HepG2 (cell line): ENCODE measurements around the gene ARL5A. TPM values are rescaled to one million over a fixed set of nuclear protein-coding genes. Genes with fewer than 3 reads are reported as not detected.
A peak's percentile ranks its signal among the peaks of the same experiment; 100 is the strongest.

Source experiments
- ATAC-seq: fragments of 200-7000 bp; cut with Tn5 transposase; 3 replicates; pipeline ENCODE4 v1.9.1; 2020; ENCODE audit warnings: mild to moderate bottlenecking, moderate library complexity
- BruUV-seq: library from RNA; stranded (reverse); fragments of 400-500 nt; replicated peaks from 2 replicates; lab custom pipeline; 2021; lab: Mats Ljungman, UMichigan
- CTCF ChIA-PET: fragments of 300-600 bp; formaldehyde crosslinking; extraction: SDS; loops from one replicate; lab custom pipeline; 2021; ENCODE audit warnings: low total read pairs, inconsistent platforms, low intra/inter-chr PET ratio; lab: Yijun Ruan, JAX
- POLR2A ChIA-PET: fragments of 350-600 bp; sonication (Branson Sonifier 250); formaldehyde crosslinking; loops from one replicate; lab custom pipeline; 2020; ENCODE audit warnings: antibody characterized with exemption, inconsistent platforms; lab: Yijun Ruan, JAX
- DNase-seq: peaks from one replicate; pipeline ENCODE4 v3.0.0-alpha.2; 2015; ENCODE audit warnings: low spot score
- FAIRE-seq: peaks from 3 replicates; lab custom pipeline; 2011; peaks lifted over from hg19 to GRCh38; lab: Jason Lieb, UNC
- H2AFZ ChIP-seq: one replicate; pipeline ENCODE4 v1.6.1; 2011; ENCODE audit warnings: low read length, inconsistent platforms
- H3K27ac ChIP-seq: fragments of 300-600 bp; 3 replicates; pipeline ENCODE4 v1.8.0; 2011; ENCODE audit warnings: mixed run types, mild to moderate bottlenecking, mixed read lengths, low read length, inconsistent platforms; ENCODE audit not compliant: insufficient read depth; ENCODE audit errors: extremely low read length
- H3K27me3 ChIP-seq, 2 experiments: fragments of 200-600 bp in 1 of 2; 2 replicates in 1 of 2; 3 replicates in 1 of 2; pipeline versions ENCODE4 v1.6.0 to v1.8.0; 2011; ENCODE audit warnings: low read length in 2 of 2, mild to moderate bottlenecking in 2 of 2, moderate library complexity in 2 of 2, inconsistent platforms in 1 of 2; ENCODE audit not compliant: insufficient read depth in 2 of 2, control insufficient read depth in 1 of 2
- H3K36me3 ChIP-seq, 2 experiments: fragments of 200-600 bp in 1 of 2; replicated peaks in 1 of 2; 2 replicates in 1 of 2; 3 replicates in 1 of 2; pipeline versions ENCODE4 v1.5.1 to v1.8.0; 2011; ENCODE audit warnings: low read length in 2 of 2, inconsistent platforms in 1 of 2; ENCODE audit not compliant: insufficient read depth in 2 of 2, control insufficient read depth in 1 of 2
- H3K4me1 ChIP-seq: 2 replicates; pipeline ENCODE4 v1.5.1; 2012; ENCODE audit warnings: low read length, inconsistent platforms; ENCODE audit not compliant: insufficient read depth
- H3K4me2 ChIP-seq: 2 replicates; pipeline ENCODE4 v1.6.0; 2011; ENCODE audit warnings: low read depth, low read length, inconsistent platforms
- H3K4me3 ChIP-seq, 3 experiments: fragments of 200-600 bp in 1 of 3; sonication (generic), shearing (Covaris generic) in 1 of 3; replicated peaks in 1 of 3; 2 replicates each; pipeline ENCODE4 v1.5.1; 2011 to 2016; ENCODE audit warnings: low read length in 3 of 3, inconsistent platforms in 2 of 3, low read depth in 2 of 3, mild to moderate bottlenecking in 2 of 3, control low read depth in 1 of 3, mixed read lengths in 1 of 3; ENCODE audit not compliant: insufficient read depth in 1 of 3
- H3K79me2 ChIP-seq: one replicate; pipeline ENCODE4 v1.6.1; 2011; ENCODE audit warnings: low read length, inconsistent platforms; ENCODE audit not compliant: insufficient read depth
- H3K9ac ChIP-seq: 2 replicates; pipeline ENCODE4 v1.6.0; 2011; ENCODE audit warnings: mild to moderate bottlenecking, low read depth, low read length, inconsistent platforms; ENCODE audit not compliant: insufficient read depth
- H3K9me3 ChIP-seq: 2 replicates; pipeline ENCODE4 v1.5.1; 2012; ENCODE audit warnings: mild to moderate bottlenecking, low read length
- H4K20me1 ChIP-seq: 2 replicates; pipeline ENCODE4 v1.6.0; 2011; ENCODE audit warnings: inconsistent platforms, mild to moderate bottlenecking, low read length, moderate library complexity; ENCODE audit not compliant: insufficient read depth
- GFI1 ChIP-seq: sonication (generic); formaldehyde crosslinking; IDR thresholded peaks from 2 replicates; pipeline ENCODE4 v1.5.0; 2020; ENCODE audit warnings: missing genetic modification reagents, mild to moderate bottlenecking, borderline replicate concordance
- SIX1 ChIP-seq: sonication (generic); formaldehyde crosslinking; IDR thresholded peaks from 2 replicates; pipeline ENCODE4 v1.4.0; 2020; ENCODE audit warnings: missing genetic modification reagents, borderline replicate concordance
- YEATS4 ChIP-seq: sonication (generic); formaldehyde crosslinking; IDR thresholded peaks from 2 replicates; pipeline ENCODE4 v1.4.0; 2020; ENCODE audit warnings: missing genetic modification reagents, borderline replicate concordance
- ZBED4 ChIP-seq: sonication (generic); formaldehyde crosslinking; IDR thresholded peaks from 2 replicates; pipeline ENCODE4 v1.4.0; 2020; ENCODE audit warnings: missing genetic modification reagents, borderline replicate concordance
- ZKSCAN1 ChIP-seq: fragments of 150-350 bp; IDR thresholded peaks from 2 replicates; pipeline ENCODE4 v1.6.1; 2014; ENCODE audit warnings: low read length
- ZNF160 ChIP-seq: sonication (generic); formaldehyde crosslinking; IDR thresholded peaks from 2 replicates; pipeline ENCODE4 v1.8.0; 2022; ENCODE audit warnings: mild to moderate bottlenecking, inconsistent platforms, missing genetic modification reagents
- ZNF598 ChIP-seq: sonication (generic); formaldehyde crosslinking; IDR thresholded peaks from 2 replicates; pipeline ENCODE4 v1.5.1; 2020; ENCODE audit warnings: mild to moderate bottlenecking, missing genetic modification reagents, borderline replicate concordance
- ZNF704 ChIP-seq: sonication (generic); formaldehyde crosslinking; IDR thresholded peaks from 2 replicates; pipeline ENCODE4 v1.8.1; 2023; ENCODE audit warnings: mild to moderate bottlenecking, inconsistent platforms, moderate library complexity, missing genetic modification reagents, borderline replicate concordance
- ZNF780A ChIP-seq: sonication (generic); formaldehyde crosslinking; IDR thresholded peaks from 2 replicates; pipeline ENCODE4 v1.8.0; 2022; ENCODE audit warnings: mild to moderate bottlenecking, missing genetic modification reagents, moderate library complexity
- WGBS: methylation state at CpG from one replicate; pipeline ENCODE4 v1.1.6; 2017; ENCODE audit warnings: low lambda C conversion rate; 5-methylcytosine and 5-hydroxymethylcytosine counted together
- in situ Hi-C: cut with HindIII; loops from 2 replicates; pipeline ENCODE4 v1.10.0; 2017; ENCODE audit warnings: low pct_unique_long_range_greater_than_20kb; ENCODE audit not compliant: extremely low pct_ligation_motif_present
- intact Hi-C: fragments of 100-400 bp; cut with micrococcal nuclease; formaldehyde crosslinking; loops from one replicate; pipeline ENCODE4 v1.10.0; 2022; ENCODE audit not compliant: unreplicated experiment
- polyA plus RNA-seq, 8 experiments: library from polyadenylated mRNA; depleted of rRNA in 3 of 8; stranded (reverse) in 7 of 8; unstranded in 1 of 8; fragments of >200 nt; fragmentation: Illumina TruSeq in 4 of 8; extraction: Trizol in 4 of 8; gene quantifications; 2 replicates each; pipeline versions ENCODE4 v1.2.1 to v1.2.3, GENCODE V29; 2011 to 2016; ENCODE audit warnings: low read depth in 4 of 8, missing spikeins in 1 of 8, mixed read lengths in 1 of 8; ENCODE audit not compliant: insufficient read depth in 1 of 8
- total RNA-seq, 5 experiments: library from RNA; depleted of rRNA; stranded (reverse); fragments of >200 nt; fragmentation: Illumina TruSeq; extraction: Trizol; gene quantifications; 2 replicates each; pipeline ENCODE4 v1.2.3, GENCODE V29; 2016; ENCODE audit warnings: low read depth in 1 of 5

The ARL5A gene
- total and polyA plus RNA-seq, 2 of the 13 experiments (the other 11 are each of a cell fraction or from before 2014, with no cell fraction given): 47.5 to 149 TPM

DNA sequence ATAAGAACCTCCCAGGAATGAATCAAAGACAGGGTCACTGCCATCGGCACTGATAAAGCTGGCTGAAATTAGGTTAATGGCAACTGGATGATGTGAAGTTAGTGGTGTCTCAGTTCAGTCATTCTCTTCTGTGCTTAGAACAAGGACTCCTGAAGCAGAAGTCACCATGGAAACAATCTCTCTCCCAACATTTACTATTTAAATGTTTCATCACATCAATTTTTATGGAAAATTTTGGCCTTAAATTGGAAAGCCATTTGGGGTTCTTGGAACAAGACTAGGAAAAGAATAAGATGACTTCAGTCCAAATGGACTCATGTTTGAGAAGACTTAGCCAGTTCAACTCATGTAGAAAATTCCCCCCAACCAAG is 15.5 kb upstream of the ARL5A start:
- H3K27me3 ChIP-seq: no peaks in the 10 kb centered on the region
- H3K9ac ChIP-seq: no peak overlapping the region
- ChIA-PET POLR2A (interaction anchor here (4.8 kb wide), 1 partner anchor 15 kb away, joined by 28 read pairs; the partner anchor contains the start of gene ARL5A), CTCF (no interaction called here)
- in situ Hi-C loops: no loop called here
- WGBS: 100% methylated on average over 1 of the region's 1 CpG
- H3K4me2 ChIP-seq: peak overlapping the region; percentile 69
- peak overlapping the region; percentile 71 for H3K27ac ChIP-seq
- intact Hi-C loops: loop anchor here (1.0 kb wide), 1 partner anchor 15 kb away; the partner anchor contains the start of gene ARL5A
- 0 out of 6 replicates have a peak overlapping the region, but pooled peaks of 1 of the 3 experiments have one; percentile 41 for H3K4me3 ChIP-seq
- no peaks in the 10 kb centered on the region for H3K9me3 ChIP-seq
- TF ChIP-seq SIX1 (CRISPR knock-in tag) (no peak), ZKSCAN1 (no peak)
- no peak for FAIRE-seq
- H4K20me1 ChIP-seq: no peaks in the 10 kb centered on the region
- no peak for DNase-seq
- peaks cover 39% of the 10 kb centered on the region for H3K4me1 ChIP-seq
- peaks cover 0 to 11% of the 10 kb centered on the region in 2 experiments; a peak in 3 of 5 replicates for H3K36me3 ChIP-seq
- H3K79me2 ChIP-seq: no peaks in the 10 kb centered on the region
- no peak overlapping the region for H2AFZ ChIP-seq
- no peak for ATAC-seq
- no TSS peak for BruUV-seq

- H3K4me1 ChIP-seq: peaks cover 33% of the 10 kb centered on the region
- TSS peak; percentile 59 for BruUV-seq
- CTCF ChIA-PET: no interaction called here
- H3K4me3 ChIP-seq: peak overlapping the region in 2 of 3 experiments; percentile 19 to 41; a peak in 4 of 6 replicates
- FAIRE-seq (peak; percentile 81), DNase-seq (peak; percentile 94), ATAC-seq (peak; percentile 100)
- H3K9me3 ChIP-seq: no peaks in the 10 kb centered on the region
- no peaks in the 10 kb centered on the region for H3K79me2 ChIP-seq
- POLR2A ChIA-PET: interaction anchor here (4.8 kb wide), 1 partner anchor 15 kb away, joined by 28 read pairs; the partner anchor contains the start of gene ARL5A
- H3K27ac ChIP-seq: peak overlapping the region; percentile 71
- H2AFZ ChIP-seq: peak overlapping the region; percentile 64
- in situ Hi-C loops (no loop called here), intact Hi-C loops (loop anchor here (1.0 kb wide), 1 partner anchor 15 kb away; the partner anchor contains the start of gene ARL5A)
- no peaks in the 10 kb centered on the region for H4K20me1 ChIP-seq
- H3K27me3 ChIP-seq: no peaks in the 10 kb centered on the region
- peak overlapping the region; percentile 48 for H3K9ac ChIP-seq
- 44% methylated on average over 8 of the region's 8 CpGs for WGBS
- H3K36me3 ChIP-seq: peaks cover 0 to 12% of the 10 kb centered on the region in 2 experiments; a peak in 3 of 5 replicates
- peak overlapping the region; percentile 69 for H3K4me2 ChIP-seq
- TF ChIP-seq ZNF780A (CRISPR knock-in tag) (no peak), ZNF598 (CRISPR knock-in tag) (no peak), ZNF704 (CRISPR knock-in tag) (no peak), GFI1 (CRISPR knock-in tag) (no peak; the same call in 1 of the 2 replicates), ZBED4 (CRISPR knock-in tag) (no peak), ZNF160 (CRISPR knock-in tag) (no peak), YEATS4 (CRISPR knock-in tag) (no peak)
Measured at GRCh38 chr2:151842830-151843690, 14.8 kb upstream of the ARL5A start.
